H1 (cell line): ENCODE data around the gene ANKRD60. TPM values are rescaled to one million over a fixed set of nuclear protein-coding genes. Genes with fewer than 3 reads are reported as not detected.

ENCODE experiments used
- RAD21 ChIP-seq, 2 experiments: IDR thresholded peaks in 1 of 2; conservative IDR thresholded peaks in 1 of 2; 2 replicates each; pipeline ENCODE4 v1.6.1; 2011; ENCODE audit warnings: low read depth in 2 of 2, low read length in 2 of 2, improper control_type of control experiment in 1 of 2, inconsistent platforms in 1 of 2, mild to moderate bottlenecking in 1 of 2, moderate library complexity in 1 of 2
- SP2 ChIP-seq: IDR thresholded peaks from 2 replicates; pipeline ENCODE4 v1.6.1; 2012; ENCODE audit warnings: mild to moderate bottlenecking, low read length, inconsistent platforms
- polyA plus RNA-seq, 7 experiments: library from polyadenylated mRNA; depleted of rRNA in 3 of 7; stranded (reverse) in 5 of 7; unstranded in 2 of 7; fragments of >200 nt in 5 of 7; fragments of 200-250 nt in 2 of 7; gene quantifications; 1 replicate in 5 of 7; 2 replicates in 1 of 7; 4 replicates in 1 of 7; pipeline versions ENCODE4 v1.2.1 to v1.2.3, GENCODE V29; 2011 to 2013; ENCODE audit warnings: missing spikeins in 2 of 7, mixed read lengths in 2 of 7
- total RNA-seq: library from RNA; stranded (reverse); fragmentation: NEBNext Ultra II Directional; extraction: Animal tissue kit (Norgen Biotek cat#: 25700); gene quantifications from 2 replicates; pipeline ENCODE4 v1.2.1, GENCODE V29; 2021
- TF ChIP-seq, protein P1 (sequence below): fragments of 300-600 bp; sonication (generic); IDR thresholded peaks from 2 replicates; pipeline ENCODE4 v1.7.1; 2012; ENCODE audit warnings: low read length, moderate library complexity, mild to moderate bottlenecking, inconsistent platforms; ENCODE audit not compliant: insufficient replicate concordance
- TF ChIP-seq, protein P2 (sequence below), 3 experiments: IDR thresholded peaks; 1 replicate in 2 of 3; 2 replicates in 1 of 3; pipeline versions ENCODE4 v1.5.1 to v1.6.1; 2011; ENCODE audit warnings: low read length in 3 of 3, mild to moderate bottlenecking in 3 of 3, inconsistent platforms in 2 of 3, low read depth in 1 of 3, moderate library complexity in 1 of 3; ENCODE audit not compliant: insufficient read depth in 1 of 3; ENCODE audit errors: control extremely low read depth in 1 of 3

Gene ANKRD60
- total and polyA plus RNA-seq, 2 of the 8 experiments (the other 6 are each of a cell fraction or from before 2014, with no cell fraction given): not detected

- TF ChIP-seq, protein P1, sequence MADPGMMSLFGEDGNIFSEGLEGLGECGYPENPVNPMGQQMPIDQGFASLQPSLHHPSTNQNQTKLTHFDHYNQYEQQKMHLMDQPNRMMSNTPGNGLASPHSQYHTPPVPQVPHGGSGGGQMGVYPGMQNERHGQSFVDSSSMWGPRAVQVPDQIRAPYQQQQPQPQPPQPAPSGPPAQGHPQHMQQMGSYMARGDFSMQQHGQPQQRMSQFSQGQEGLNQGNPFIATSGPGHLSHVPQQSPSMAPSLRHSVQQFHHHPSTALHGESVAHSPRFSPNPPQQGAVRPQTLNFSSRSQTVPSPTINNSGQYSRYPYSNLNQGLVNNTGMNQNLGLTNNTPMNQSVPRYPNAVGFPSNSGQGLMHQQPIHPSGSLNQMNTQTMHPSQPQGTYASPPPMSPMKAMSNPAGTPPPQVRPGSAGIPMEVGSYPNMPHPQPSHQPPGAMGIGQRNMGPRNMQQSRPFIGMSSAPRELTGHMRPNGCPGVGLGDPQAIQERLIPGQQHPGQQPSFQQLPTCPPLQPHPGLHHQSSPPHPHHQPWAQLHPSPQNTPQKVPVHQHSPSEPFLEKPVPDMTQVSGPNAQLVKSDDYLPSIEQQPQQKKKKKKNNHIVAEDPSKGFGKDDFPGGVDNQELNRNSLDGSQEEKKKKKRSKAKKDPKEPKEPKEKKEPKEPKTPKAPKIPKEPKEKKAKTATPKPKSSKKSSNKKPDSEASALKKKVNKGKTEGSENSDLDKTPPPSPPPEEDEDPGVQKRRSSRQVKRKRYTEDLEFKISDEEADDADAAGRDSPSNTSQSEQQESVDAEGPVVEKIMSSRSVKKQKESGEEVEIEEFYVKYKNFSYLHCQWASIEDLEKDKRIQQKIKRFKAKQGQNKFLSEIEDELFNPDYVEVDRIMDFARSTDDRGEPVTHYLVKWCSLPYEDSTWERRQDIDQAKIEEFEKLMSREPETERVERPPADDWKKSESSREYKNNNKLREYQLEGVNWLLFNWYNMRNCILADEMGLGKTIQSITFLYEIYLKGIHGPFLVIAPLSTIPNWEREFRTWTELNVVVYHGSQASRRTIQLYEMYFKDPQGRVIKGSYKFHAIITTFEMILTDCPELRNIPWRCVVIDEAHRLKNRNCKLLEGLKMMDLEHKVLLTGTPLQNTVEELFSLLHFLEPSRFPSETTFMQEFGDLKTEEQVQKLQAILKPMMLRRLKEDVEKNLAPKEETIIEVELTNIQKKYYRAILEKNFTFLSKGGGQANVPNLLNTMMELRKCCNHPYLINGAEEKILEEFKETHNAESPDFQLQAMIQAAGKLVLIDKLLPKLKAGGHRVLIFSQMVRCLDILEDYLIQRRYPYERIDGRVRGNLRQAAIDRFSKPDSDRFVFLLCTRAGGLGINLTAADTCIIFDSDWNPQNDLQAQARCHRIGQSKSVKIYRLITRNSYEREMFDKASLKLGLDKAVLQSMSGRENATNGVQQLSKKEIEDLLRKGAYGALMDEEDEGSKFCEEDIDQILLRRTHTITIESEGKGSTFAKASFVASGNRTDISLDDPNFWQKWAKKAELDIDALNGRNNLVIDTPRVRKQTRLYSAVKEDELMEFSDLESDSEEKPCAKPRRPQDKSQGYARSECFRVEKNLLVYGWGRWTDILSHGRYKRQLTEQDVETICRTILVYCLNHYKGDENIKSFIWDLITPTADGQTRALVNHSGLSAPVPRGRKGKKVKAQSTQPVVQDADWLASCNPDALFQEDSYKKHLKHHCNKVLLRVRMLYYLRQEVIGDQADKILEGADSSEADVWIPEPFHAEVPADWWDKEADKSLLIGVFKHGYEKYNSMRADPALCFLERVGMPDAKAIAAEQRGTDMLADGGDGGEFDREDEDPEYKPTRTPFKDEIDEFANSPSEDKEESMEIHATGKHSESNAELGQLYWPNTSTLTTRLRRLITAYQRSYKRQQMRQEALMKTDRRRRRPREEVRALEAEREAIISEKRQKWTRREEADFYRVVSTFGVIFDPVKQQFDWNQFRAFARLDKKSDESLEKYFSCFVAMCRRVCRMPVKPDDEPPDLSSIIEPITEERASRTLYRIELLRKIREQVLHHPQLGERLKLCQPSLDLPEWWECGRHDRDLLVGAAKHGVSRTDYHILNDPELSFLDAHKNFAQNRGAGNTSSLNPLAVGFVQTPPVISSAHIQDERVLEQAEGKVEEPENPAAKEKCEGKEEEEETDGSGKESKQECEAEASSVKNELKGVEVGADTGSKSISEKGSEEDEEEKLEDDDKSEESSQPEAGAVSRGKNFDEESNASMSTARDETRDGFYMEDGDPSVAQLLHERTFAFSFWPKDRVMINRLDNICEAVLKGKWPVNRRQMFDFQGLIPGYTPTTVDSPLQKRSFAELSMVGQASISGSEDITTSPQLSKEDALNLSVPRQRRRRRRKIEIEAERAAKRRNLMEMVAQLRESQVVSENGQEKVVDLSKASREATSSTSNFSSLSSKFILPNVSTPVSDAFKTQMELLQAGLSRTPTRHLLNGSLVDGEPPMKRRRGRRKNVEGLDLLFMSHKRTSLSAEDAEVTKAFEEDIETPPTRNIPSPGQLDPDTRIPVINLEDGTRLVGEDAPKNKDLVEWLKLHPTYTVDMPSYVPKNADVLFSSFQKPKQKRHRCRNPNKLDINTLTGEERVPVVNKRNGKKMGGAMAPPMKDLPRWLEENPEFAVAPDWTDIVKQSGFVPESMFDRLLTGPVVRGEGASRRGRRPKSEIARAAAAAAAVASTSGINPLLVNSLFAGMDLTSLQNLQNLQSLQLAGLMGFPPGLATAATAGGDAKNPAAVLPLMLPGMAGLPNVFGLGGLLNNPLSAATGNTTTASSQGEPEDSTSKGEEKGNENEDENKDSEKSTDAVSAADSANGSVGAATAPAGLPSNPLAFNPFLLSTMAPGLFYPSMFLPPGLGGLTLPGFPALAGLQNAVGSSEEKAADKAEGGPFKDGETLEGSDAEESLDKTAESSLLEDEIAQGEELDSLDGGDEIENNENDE: no peak
- no peak for TF ChIP-seq RAD21 (IDR thresholded peaks at IDR 0.05 in 1 of 2, conservative IDR thresholded peaks at IDR 0.05 in 1 of 2; ENCODE audit: low read depth in 2 of 2, low read length in 2 of 2)
- TF ChIP-seq, protein P2, sequence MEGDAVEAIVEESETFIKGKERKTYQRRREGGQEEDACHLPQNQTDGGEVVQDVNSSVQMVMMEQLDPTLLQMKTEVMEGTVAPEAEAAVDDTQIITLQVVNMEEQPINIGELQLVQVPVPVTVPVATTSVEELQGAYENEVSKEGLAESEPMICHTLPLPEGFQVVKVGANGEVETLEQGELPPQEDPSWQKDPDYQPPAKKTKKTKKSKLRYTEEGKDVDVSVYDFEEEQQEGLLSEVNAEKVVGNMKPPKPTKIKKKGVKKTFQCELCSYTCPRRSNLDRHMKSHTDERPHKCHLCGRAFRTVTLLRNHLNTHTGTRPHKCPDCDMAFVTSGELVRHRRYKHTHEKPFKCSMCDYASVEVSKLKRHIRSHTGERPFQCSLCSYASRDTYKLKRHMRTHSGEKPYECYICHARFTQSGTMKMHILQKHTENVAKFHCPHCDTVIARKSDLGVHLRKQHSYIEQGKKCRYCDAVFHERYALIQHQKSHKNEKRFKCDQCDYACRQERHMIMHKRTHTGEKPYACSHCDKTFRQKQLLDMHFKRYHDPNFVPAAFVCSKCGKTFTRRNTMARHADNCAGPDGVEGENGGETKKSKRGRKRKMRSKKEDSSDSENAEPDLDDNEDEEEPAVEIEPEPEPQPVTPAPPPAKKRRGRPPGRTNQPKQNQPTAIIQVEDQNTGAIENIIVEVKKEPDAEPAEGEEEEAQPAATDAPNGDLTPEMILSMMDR (IDR thresholded peaks at IDR 0.05; ENCODE audit: control extremely low read depth in 1 of 3, insufficient read depth in 1 of 3, low read depth in 1 of 3, low read length in 3 of 3): no peak
- TF ChIP-seq SP2: no peak
- TF ChIP-seq, all 59 proteins: peak for 0
Observed at GRCh38 chr20:58264271-58264670, 35.8 kb upstream of the ANKRD60 start (continued).
